IPS DF 6.9 (cell line): Measurements from ENCODE around the gene FAM151A.

Experiments used
- DNase-seq: peaks from one replicate; pipeline ENCODE4 v3.0.0-alpha.2; 2013; ENCODE audit warnings: low read depth, low spot score
- H3K27ac ChIP-seq: one replicate; pipeline ENCODE4 v1.5.1; 2013; ENCODE audit warnings: low read length, control low read depth
- H3K27me3 ChIP-seq: 2 replicates; pipeline ENCODE4 v1.6.1; 2013; ENCODE audit warnings: mild to moderate bottlenecking, low read length; ENCODE audit not compliant: control insufficient read depth, insufficient read depth
- H3K36me3 ChIP-seq: 2 replicates; pipeline ENCODE4 v1.6.1; 2013; ENCODE audit warnings: low read length; ENCODE audit not compliant: control insufficient read depth, insufficient read depth
- H3K4me1 ChIP-seq: 2 replicates; pipeline ENCODE4 v1.6.1; 2013; ENCODE audit warnings: low read length; ENCODE audit not compliant: control insufficient read depth, insufficient read depth
- H3K4me3 ChIP-seq: 2 replicates; pipeline ENCODE4 v1.5.1; 2013; ENCODE audit warnings: mild to moderate bottlenecking, low read length
- H3K9me3 ChIP-seq: 2 replicates; pipeline ENCODE4 v1.6.1; 2013; ENCODE audit warnings: low read length, inconsistent platforms; ENCODE audit not compliant: control insufficient read depth, insufficient read depth
- whole genome bisulfite sequencing: extraction: QIAGEN DNeasy Blood & Tissue Kit; methylation state at CpG from one replicate; pipeline ENCODE4 v1.1.7; 2013; ENCODE audit warnings: mixed read lengths, missing lambda C conversion rate; ENCODE audit not compliant: insufficient read length, insufficient coverage; 5-methylcytosine and 5-hydroxymethylcytosine counted together

FAM151A gene

DNA sequence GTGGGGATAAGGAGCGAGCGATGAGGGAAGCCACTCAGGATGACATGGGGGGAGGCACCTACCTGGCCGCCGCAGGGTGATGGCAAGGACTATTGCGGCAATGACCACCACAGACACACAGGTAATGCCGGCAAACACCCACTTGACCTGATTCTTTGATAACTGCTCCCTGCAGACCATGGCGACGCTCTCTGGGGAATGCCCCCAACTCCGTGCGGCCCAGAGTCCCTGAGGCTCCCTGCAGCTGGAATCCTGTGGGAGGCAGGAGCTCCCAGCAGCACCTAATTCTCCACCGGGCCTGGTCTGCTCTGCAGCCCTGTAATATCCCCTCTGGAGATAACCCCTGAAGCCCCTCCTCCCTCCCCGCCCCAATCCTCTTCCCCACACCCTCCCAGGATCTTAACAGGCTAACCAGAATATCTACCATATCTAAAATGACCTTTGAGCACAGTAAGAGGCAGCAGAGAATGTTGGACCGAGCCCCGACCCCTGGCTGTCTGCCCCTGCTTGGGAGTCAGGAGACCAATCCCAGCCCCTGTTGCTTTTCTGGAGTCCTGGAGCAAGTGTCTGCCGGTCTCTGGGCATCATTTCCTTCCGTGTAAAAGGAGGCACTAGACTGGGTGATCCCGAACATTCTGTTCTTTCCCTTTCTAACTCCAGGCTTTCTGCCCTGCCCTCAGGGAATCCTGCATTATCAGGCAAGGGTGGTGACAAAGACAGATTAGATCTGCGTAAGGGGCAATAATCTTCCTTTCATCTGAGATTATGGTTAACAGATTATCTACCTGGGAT lies at the start of gene FAM151A:
Gene FAM151A (minus strand): TSS at position 310 of the 792 bp plus-strand sequence. CDS start 130 bp downstream, at position 180.
- H3K4me1 ChIP-seq: no peaks in the 10 kb centered on the region
- H3K27me3 ChIP-seq: no peaks in the 10 kb centered on the region
- no peak within 1 kb of the TSS for H3K27ac ChIP-seq
- no peaks in the 10 kb centered on the region for H3K36me3 ChIP-seq
- no peaks in the 10 kb centered on the region for H3K9me3 ChIP-seq
- no peak for DNase-seq
- H3K4me3 ChIP-seq: no peak within 1 kb of the TSS
- no CpG with 5 or more reads among the region's 18 CpGs for WGBS

GRCh38 chr1:54671985-54672608 lies 48.8 kb upstream of the FAM151A start:
- H3K4me1 ChIP-seq: peaks cover 2% of the 10 kb centered on the region
- no peaks in the 10 kb centered on the region for H3K36me3 ChIP-seq
- no CpG with 5 or more reads among the region's 6 CpGs for WGBS
- no peaks in the 10 kb centered on the region for H3K27me3 ChIP-seq
- no peak overlapping the region for H3K27ac ChIP-seq
- no peak overlapping the region for H3K4me3 ChIP-seq
- H3K9me3 ChIP-seq: no peaks in the 10 kb centered on the region
- DNase-seq: peak; percentile 68

DNA sequence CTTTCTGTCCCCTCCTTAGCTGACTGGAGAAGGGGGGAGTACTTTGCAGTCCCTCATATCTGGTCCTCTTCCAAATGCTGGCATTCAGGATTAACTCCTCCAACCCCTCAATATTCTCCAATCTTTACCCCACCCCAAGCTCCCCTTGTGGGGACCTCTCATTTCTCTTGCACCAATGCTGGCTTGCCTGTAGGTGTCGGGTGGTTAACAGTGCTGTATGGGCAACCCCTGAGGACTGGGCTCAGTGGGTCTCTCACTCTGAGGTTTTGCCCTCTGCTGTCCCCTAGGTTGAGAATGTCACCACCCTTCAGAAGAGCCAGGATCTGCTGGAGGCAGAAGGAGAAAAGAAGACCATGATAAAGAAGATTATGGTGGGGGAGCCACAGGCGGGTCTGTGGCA lies 45.2 kb upstream of the FAM151A start:
- Histone ChIP-seq H3K4me3 (no peak overlapping the region), H3K36me3 (no peaks in the 10 kb centered on the region), H3K4me1 (peaks cover 2% of the 10 kb centered on the region), H3K27ac (no peak overlapping the region), H3K9me3 (no peaks in the 10 kb centered on the region), H3K27me3 (no peaks in the 10 kb centered on the region)
- no CpG with 5 or more reads among the region's 2 CpGs for WGBS
- DNase-seq: peak; percentile 9

DNA sequence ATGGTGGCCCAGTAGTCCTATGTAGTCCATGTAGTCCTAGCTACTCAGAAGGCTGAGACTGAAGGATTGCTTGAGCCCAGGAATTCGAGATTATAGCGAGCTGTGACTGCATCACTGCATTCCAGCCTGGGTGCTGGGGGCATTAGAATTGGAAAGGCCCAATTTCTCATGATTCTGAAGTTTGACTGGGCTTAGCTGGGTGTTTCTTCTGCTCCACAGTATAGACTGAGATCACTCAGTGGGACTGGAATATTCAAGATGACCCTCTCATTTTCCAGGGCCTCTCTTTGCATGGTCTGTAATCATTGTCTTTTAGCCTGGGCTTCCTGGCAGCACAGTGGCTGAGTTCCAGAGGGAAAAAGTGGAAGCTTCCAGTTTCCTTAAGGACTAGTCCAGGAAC lies 44.5 kb upstream of the FAM151A start:
- Histone ChIP-seq H3K27ac (no peak overlapping the region), H3K27me3 (no peaks in the 10 kb centered on the region), H3K4me1 (peaks cover 2% of the 10 kb centered on the region), H3K9me3 (no peaks in the 10 kb centered on the region), H3K4me3 (no peak overlapping the region), H3K36me3 (no peaks in the 10 kb centered on the region)
- no CpG with 5 or more reads among the region's 2 CpGs for WGBS
- DNase-seq: no peak

DNA sequence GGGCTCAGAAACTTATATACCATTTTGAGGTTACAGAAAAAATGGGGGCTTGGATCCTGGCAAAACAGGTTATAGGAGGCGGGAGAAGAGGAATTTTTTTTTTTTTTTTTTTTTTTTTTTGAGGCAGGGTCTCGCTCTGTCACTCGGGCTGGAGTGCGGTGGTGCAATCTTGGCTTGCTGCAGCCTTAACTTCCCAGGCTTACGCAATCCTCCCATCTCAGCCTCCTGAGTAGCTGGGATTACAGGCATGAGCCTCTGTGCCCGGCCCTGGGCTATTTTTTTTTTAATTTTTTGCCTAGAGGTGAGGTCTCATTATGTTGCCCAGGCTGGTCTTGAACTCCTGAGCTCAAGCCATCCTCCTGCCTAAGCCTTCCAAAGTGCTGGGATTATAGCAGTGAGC lies 43.0 kb upstream of the FAM151A start:
- Histone ChIP-seq H3K27me3 (no peaks in the 10 kb centered on the region), H3K36me3 (no peaks in the 10 kb centered on the region), H3K4me3 (no peak overlapping the region), H3K27ac (no peak overlapping the region), H3K4me1 (peaks cover 2% of the 10 kb centered on the region), H3K9me3 (no peaks in the 10 kb centered on the region)
- no peak for DNase-seq
- no CpG with 5 or more reads among the region's 6 CpGs for WGBS

DNA sequence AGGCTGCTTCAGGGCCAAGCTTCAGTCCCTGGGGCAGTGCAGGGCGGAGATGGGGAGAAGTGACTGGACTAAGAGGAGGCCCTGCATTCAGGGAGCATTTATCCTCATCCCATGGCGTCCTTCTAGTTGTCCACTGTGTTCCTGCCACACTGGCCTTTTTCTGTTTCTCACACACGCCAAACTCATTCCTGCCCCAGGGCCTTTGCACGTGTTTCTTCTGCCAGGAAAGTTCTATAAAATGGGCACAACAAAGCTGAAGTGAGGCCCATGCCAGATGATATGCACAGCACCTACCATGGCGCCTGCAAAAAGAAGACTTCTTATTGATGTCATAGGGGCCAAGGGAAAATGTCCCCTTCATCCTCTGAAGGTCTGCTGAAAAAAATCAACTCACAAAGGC lies 42.5 kb upstream of the FAM151A start:
- Histone ChIP-seq H3K4me1 (peaks cover 2% of the 10 kb centered on the region), H3K4me3 (no peak overlapping the region), H3K36me3 (no peaks in the 10 kb centered on the region), H3K9me3 (no peaks in the 10 kb centered on the region), H3K27me3 (no peaks in the 10 kb centered on the region), H3K27ac (no peak overlapping the region)
- no peak for DNase-seq
- no CpG with 5 or more reads among the region's 5 CpGs for WGBS

GRCh38 chr1:54664364-54664763 lies 41.0 kb upstream of the FAM151A start:
- no CpG with 5 or more reads among the region's 4 CpGs for WGBS
- Histone ChIP-seq H3K4me3 (no peak overlapping the region), H3K27me3 (no peaks in the 10 kb centered on the region), H3K9me3 (no peaks in the 10 kb centered on the region), H3K27ac (no peak overlapping the region), H3K4me1 (no peaks in the 10 kb centered on the region), H3K36me3 (no peaks in the 10 kb centered on the region)
- DNase-seq: no peak

DNA sequence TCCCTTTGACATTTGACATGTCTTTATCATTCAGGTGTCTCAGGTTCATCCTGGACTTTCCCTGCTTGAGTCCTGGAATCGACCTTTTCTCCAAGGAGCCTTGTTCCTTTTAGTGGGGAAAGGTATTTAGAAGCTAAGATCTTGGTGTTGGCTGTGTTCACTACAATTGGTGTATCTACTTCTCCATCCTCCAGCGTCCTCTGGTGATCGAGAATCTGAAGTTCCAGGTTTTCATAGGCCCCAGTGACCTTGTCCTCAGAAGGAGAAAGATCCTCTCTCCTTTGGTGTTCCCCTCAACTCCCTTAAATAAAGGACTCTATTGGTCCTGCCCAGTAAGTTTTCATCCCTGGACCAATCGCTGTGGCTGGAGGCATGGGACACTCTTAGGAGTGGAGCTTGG lies 40.4 kb upstream of the FAM151A start:
- Histone ChIP-seq H3K4me3 (no peak overlapping the region), H3K9me3 (no peaks in the 10 kb centered on the region), H3K36me3 (no peaks in the 10 kb centered on the region), H3K27me3 (no peaks in the 10 kb centered on the region), H3K27ac (no peak overlapping the region), H3K4me1 (no peaks in the 10 kb centered on the region)
- DNase-seq: no peak
- WGBS: no CpG with 5 or more reads among the region's 4 CpGs

- DNase-seq: no peak
- Histone ChIP-seq H3K4me3 (no peak overlapping the region), H3K27ac (no peak overlapping the region), H3K36me3 (no peaks in the 10 kb centered on the region), H3K4me1 (no peaks in the 10 kb centered on the region), H3K9me3 (no peaks in the 10 kb centered on the region), H3K27me3 (no peaks in the 10 kb centered on the region)
- whole genome bisulfite sequencing: no CpG with 5 or more reads among the region's 2 CpGs
Observed at GRCh38 chr1:54658164-54658913, 35.0 kb upstream of the FAM151A start.

DNA sequence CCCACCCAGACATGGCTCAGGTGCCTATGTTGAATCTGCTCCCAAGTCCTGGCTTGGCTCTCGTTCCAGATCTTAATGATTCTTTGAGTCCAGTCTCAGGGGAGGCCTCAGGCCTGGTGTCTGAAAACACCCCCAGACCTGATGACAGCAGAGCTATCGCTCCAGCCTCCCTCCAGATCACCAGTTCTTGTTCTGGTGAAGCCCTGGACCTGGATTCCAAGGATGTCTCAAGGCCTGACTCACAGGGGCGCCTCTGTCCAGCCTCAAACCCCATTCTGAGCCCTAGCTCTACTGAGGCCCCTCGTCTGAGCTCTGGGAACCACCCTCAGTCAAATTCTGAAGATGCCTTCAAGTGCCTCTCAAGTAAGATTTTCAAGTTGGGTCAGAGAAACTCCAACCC lies 29.7 kb upstream of the FAM151A start:
- H3K9me3 ChIP-seq: no peaks in the 10 kb centered on the region
- no peaks in the 10 kb centered on the region for H3K4me1 ChIP-seq
- no peak overlapping the region for H3K4me3 ChIP-seq
- no peak for DNase-seq
- no peak overlapping the region for H3K27ac ChIP-seq
- H3K36me3 ChIP-seq: no peaks in the 10 kb centered on the region
- no CpG with 5 or more reads among the region's 4 CpGs for WGBS
- H3K27me3 ChIP-seq: no peaks in the 10 kb centered on the region
